Activated CD4-positive, alpha-beta T cell treated with anti-CD3 and anti-CD28 coated beads for 48 hours (primary cell): ENCODE data around the gene STOX1.
"Not testable (repeated sequence)": the region's sequence is repeated elsewhere in the genome, so short reads cannot be mapped to it uniquely, and the experiment has no call there.

Experiments
- DNase-seq: peaks from one replicate; pipeline ENCODE4 v3.0.0-alpha.2; 2020

Gene STOX1

GRCh38 chr10:68899186-68899745 lies 71.9 kb downstream of the STOX1 start:
- no peak for DNase-seq

GRCh38 chr10:68900427-68901104 lies 73.2 kb downstream of the STOX1 start:
- peak; percentile 79 for DNase-seq

GRCh38 chr10:68901105-68901927 lies 74.0 kb downstream of the STOX1 start, which contains the start of gene DDX50:
TSS of gene DDX50 (plus strand) at chr10:68901315. CDS start at chr10:68901385, 70 bp downstream.
- DNase-seq = peak; percentile 98

- no peak for DNase-seq
Measured at GRCh38 chr10:68902382-68902781, 75.1 kb downstream of the STOX1 start.

GRCh38 chr10:68924593-68924992 lies 97.3 kb downstream of the STOX1 start:
- DNase-seq = no peak

- DNase-seq = no peak
Measured at GRCh38 chr10:68925489-68925888, 98.2 kb downstream of the STOX1 start.

GRCh38 chr10:68929157-68929556 lies 101.8 kb downstream of the STOX1 start:
- DNase-seq = not testable (repeated sequence)

- DNase-seq = not testable (repeated sequence)
Measured at GRCh38 chr10:68929888-68930287, 102.6 kb downstream of the STOX1 start.

GRCh38 chr10:68932860-68933259 lies 105.5 kb downstream of the STOX1 start:
- not testable (repeated sequence) for DNase-seq

GRCh38 chr10:68934994-68935393 lies 107.7 kb downstream of the STOX1 start:
- no peak for DNase-seq

GRCh38 chr10:68938117-68938516 lies 110.8 kb downstream of the STOX1 start:
- DNase-seq = no peak

GRCh38 chr10:68938884-68939283 lies 111.6 kb downstream of the STOX1 start:
- DNase-seq = no peak

- DNase-seq = not testable (repeated sequence)
Measured at GRCh38 chr10:68940917-68941316, 113.6 kb downstream of the STOX1 start.
